Keratinocyte (primary cell): ENCODE measurements around the gene LIN7A.

Source experiments
- EZH2 ChIP-seq: IDR thresholded peaks from one replicate; pipeline ENCODE4 v1.6.1; 2012; ENCODE audit warnings: inconsistent platforms, mild to moderate bottlenecking, low read length, moderate library complexity
- TF ChIP-seq, protein P1 (sequence below), 3 experiments: IDR thresholded peaks in 1 of 3; conservative IDR thresholded peaks in 1 of 3; optimal IDR thresholded peaks in 1 of 3; 2 replicates in 2 of 3; 3 replicates in 1 of 3; pipeline versions ENCODE3 to v1.5.1; 2011; ENCODE audit warnings: low read length in 3 of 3, mild to moderate bottlenecking in 3 of 3, moderate library complexity in 2 of 3, control low read depth in 1 of 3, inconsistent platforms in 1 of 3; ENCODE audit not compliant: insufficient read depth in 2 of 3; ENCODE audit errors: extremely low read depth in 1 of 3

DNA sequence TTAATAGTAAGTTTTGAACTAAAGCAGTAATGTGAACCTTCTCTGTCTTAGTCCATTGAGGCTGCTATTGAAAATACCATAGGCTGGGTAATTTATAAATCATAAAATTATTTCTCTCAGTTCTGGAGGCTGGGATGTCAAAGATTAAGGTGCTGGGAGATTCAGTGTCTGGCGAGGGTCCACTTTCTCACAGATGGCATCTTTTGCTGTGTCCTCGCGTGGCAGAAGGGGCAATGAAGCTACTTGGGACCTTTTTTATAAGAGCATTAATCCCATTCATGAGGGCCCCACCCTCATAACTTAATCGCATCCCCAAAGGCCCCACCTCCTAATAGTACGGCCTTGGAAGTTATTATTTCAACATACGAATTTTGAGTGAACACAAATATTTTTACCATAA lies 28.4 kb downstream of the LIN7A start:
- TF ChIP-seq, protein P1, sequence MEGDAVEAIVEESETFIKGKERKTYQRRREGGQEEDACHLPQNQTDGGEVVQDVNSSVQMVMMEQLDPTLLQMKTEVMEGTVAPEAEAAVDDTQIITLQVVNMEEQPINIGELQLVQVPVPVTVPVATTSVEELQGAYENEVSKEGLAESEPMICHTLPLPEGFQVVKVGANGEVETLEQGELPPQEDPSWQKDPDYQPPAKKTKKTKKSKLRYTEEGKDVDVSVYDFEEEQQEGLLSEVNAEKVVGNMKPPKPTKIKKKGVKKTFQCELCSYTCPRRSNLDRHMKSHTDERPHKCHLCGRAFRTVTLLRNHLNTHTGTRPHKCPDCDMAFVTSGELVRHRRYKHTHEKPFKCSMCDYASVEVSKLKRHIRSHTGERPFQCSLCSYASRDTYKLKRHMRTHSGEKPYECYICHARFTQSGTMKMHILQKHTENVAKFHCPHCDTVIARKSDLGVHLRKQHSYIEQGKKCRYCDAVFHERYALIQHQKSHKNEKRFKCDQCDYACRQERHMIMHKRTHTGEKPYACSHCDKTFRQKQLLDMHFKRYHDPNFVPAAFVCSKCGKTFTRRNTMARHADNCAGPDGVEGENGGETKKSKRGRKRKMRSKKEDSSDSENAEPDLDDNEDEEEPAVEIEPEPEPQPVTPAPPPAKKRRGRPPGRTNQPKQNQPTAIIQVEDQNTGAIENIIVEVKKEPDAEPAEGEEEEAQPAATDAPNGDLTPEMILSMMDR (optimal IDR thresholded peaks at IDR 0.05 in 1 of 3, IDR thresholded peaks at IDR 0.05 in 1 of 3, conservative IDR thresholded peaks at IDR 0.05 in 1 of 3; ENCODE audit: extremely low read depth in 1 of 3, insufficient read depth in 2 of 3, low read length in 3 of 3): no peak
- no peak for TF ChIP-seq EZH2
